ENCODE results near the gene PGM3. TPM values are rescaled to one million over a fixed set of nuclear protein-coding genes. Genes with fewer than 3 reads are reported as not detected.
"Not testable (repeated sequence)": the region's sequence is repeated elsewhere in the genome, so short reads cannot be mapped to it uniquely, and the experiment has no call there.

Gene PGM3
- total RNA-seq (2014; rRNA removed; shearing (Covaris generic)), result 22.7 and 26.8 TPM in 2 replicates
- polyA plus RNA-seq (2015; cell fraction: cytosol; rRNA removed), result 22.2 and 25.6 TPM in 2 replicates
- 41.9 and 44.0 TPM in 2 replicates for polyA plus RNA-seq (2015; cell fraction: nucleus; rRNA removed)

GRCh38 chr6:83192871-83193746 lies at the start of gene PGM3, which contains the start of gene RWDD2A:
Gene PGM3, minus strand, starts transcription at chr6:83193265. Its CDS starts 2,253 bp downstream, at chr6:83191012.
Gene RWDD2A, plus strand, starts transcription at chr6:83193357. Its CDS starts 1,095 bp downstream, at chr6:83194452.
- DNase-seq (ENCODE audit: low read depth), result peak; percentile 79

GRCh38 chr6:83231146-83231545 lies 38.1 kb upstream of the PGM3 start:
- no peak for DNase-seq (ENCODE audit: low read depth)

GRCh38 chr6:83226517-83226916 lies 33.5 kb upstream of the PGM3 start:
- DNase-seq (ENCODE audit: low read depth), result no peak

- DNase-seq (ENCODE audit: low read depth), result peak; percentile 54
Measured at GRCh38 chr6:83221889-83222479, 28.9 kb upstream of the PGM3 start.

- no peak for DNase-seq (ENCODE audit: low read depth)
Measured at GRCh38 chr6:83221276-83221675, 28.2 kb upstream of the PGM3 start.

- DNase-seq (ENCODE audit: low read depth), result no peak
Measured at GRCh38 chr6:83220121-83220520, 27.1 kb upstream of the PGM3 start.

- DNase-seq (ENCODE audit: low read depth), result no peak
Measured at GRCh38 chr6:83218646-83219045, 25.6 kb upstream of the PGM3 start.

- DNase-seq (ENCODE audit: low read depth), result no peak
Measured at GRCh38 chr6:83216806-83217205, 23.7 kb upstream of the PGM3 start.

- DNase-seq (ENCODE audit: low read depth), result peak; percentile 48
Measured at GRCh38 chr6:83215131-83216047, 22.3 kb upstream of the PGM3 start.

- no peak for DNase-seq (ENCODE audit: low read depth)
Measured at GRCh38 chr6:83202031-83202430, 9.0 kb upstream of the PGM3 start.

GRCh38 chr6:83199863-83200225 lies 6.8 kb upstream of the PGM3 start:
- DNase-seq (ENCODE audit: low read depth), result peak; percentile 75

GRCh38 chr6:83199173-83199862 lies 6.3 kb upstream of the PGM3 start:
- no peak for DNase-seq (ENCODE audit: low read depth)

GRCh38 chr6:83198486-83199172 lies 5.6 kb upstream of the PGM3 start:
- DNase-seq (ENCODE audit: low read depth), result peak; percentile 43

GRCh38 chr6:83193747-83194566 lies 892 bp upstream of the PGM3 start:
- peak; percentile 4 for DNase-seq (ENCODE audit: low read depth)

- peak; percentile 9 for DNase-seq (ENCODE audit: low read depth)
Measured at GRCh38 chr6:83192456-83192855, 609 bp downstream of the PGM3 start.

- not testable (repeated sequence) for DNase-seq (ENCODE audit: low read depth)
Measured at GRCh38 chr6:83191974-83192373, 1.1 kb downstream of the PGM3 start.

GRCh38 chr6:83190626-83191025 lies 2.4 kb downstream of the PGM3 start:
- no peak for DNase-seq (ENCODE audit: low read depth)

GRCh38 chr6:83188501-83188900 lies 4.6 kb downstream of the PGM3 start:
- no peak for DNase-seq (ENCODE audit: low read depth)

- no peak for DNase-seq (ENCODE audit: low read depth)
Measured at GRCh38 chr6:83185096-83185495, 8.0 kb downstream of the PGM3 start.
